HepG2 (cell line): ENCODE data around the gene ZBTB9.

Experiments
- DNMT1 ChIP-seq: sonication (generic); formaldehyde crosslinking; IDR thresholded peaks from 2 replicates; pipeline ENCODE4 v1.5.1; 2020; ENCODE audit warnings: mild to moderate bottlenecking, missing genetic modification reagents
- FOXK1 ChIP-seq: sonication (generic); formaldehyde crosslinking; IDR thresholded peaks from 2 replicates; pipeline ENCODE4 v1.4.0; 2020; ENCODE audit warnings: low read depth, missing genetic modification reagents, borderline replicate concordance
- HNF4G ChIP-seq, 2 experiments: sonication (generic) in 1 of 2; formaldehyde crosslinking in 1 of 2; IDR thresholded peaks; 2 replicates each; pipeline versions ENCODE4 v1.4.0 to v1.6.1; 2011 to 2020; ENCODE audit warnings: borderline replicate concordance in 2 of 2, low read depth in 2 of 2, mild to moderate bottlenecking in 2 of 2, low read length in 1 of 2, missing genetic modification reagents in 1 of 2, moderate library complexity in 1 of 2
- POLR2A ChIP-seq, 2 experiments: IDR thresholded peaks; 2 replicates each; pipeline ENCODE4 v1.6.1; 2011; ENCODE audit warnings: low read depth in 2 of 2, low read length in 2 of 2, mild to moderate bottlenecking in 1 of 2, moderate library complexity in 1 of 2; ENCODE audit not compliant: insufficient read depth in 1 of 2
- POLR2AphosphoS2 ChIP-seq: IDR thresholded peaks from 2 replicates; pipeline ENCODE4 v1.6.1; 2011; ENCODE audit warnings: low read depth, low read length, improper control_type of control experiment
- ZNF10 ChIP-seq: sonication (generic); formaldehyde crosslinking; IDR thresholded peaks from 2 replicates; pipeline ENCODE4 v1.4.0; 2020; ENCODE audit warnings: mild to moderate bottlenecking, low read depth, missing genetic modification reagents, borderline replicate concordance
- ZNF3 ChIP-seq: IDR thresholded peaks from 2 replicates; pipeline ENCODE4 v1.7.0; 2017; ENCODE audit warnings: inconsistent platforms
- ZNF768 ChIP-seq: sonication (generic); formaldehyde crosslinking; IDR thresholded peaks from 2 replicates; pipeline ENCODE4 v1.4.0; 2020; ENCODE audit warnings: missing genetic modification reagents
- TF ChIP-seq, protein P1 (sequence below): sonication (generic); formaldehyde crosslinking; IDR thresholded peaks from 2 replicates; pipeline ENCODE4 v1.5.0; 2020; ENCODE audit warnings: mild to moderate bottlenecking, missing genetic modification reagents, moderate library complexity
- TF ChIP-seq, protein P2 (sequence below): sonication (generic); formaldehyde crosslinking; IDR thresholded peaks from 2 replicates; pipeline ENCODE4 v1.5.0; 2020; ENCODE audit warnings: mild to moderate bottlenecking, missing genetic modification reagents
- TF ChIP-seq, protein P3 (sequence below): sonication (generic); formaldehyde crosslinking; IDR thresholded peaks from 2 replicates; pipeline ENCODE4 v1.8.0; 2022; ENCODE audit warnings: mild to moderate bottlenecking, missing genetic modification reagents, borderline replicate concordance

DNA sequence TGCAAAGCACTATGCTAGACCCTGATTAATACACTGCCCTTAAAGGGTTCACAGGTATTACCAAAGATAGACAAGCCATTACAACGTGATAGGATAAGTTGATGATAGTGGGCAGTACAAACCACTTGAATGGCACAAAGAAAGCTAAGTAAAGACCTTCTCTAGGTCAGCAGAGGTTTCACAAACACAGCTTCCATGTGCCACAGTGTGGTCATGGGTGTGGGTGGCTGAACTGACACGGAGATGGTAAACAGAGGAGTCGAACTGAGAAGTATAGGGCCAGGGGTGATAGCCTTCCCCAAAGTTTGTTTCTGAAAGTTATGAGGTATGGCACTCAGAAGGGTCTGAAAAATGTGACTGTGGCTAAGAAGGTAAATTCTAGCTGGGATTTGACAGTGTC lies 4.3 kb downstream of the ZBTB9 start:
- TF ChIP-seq HNF4G (IDR thresholded peaks at IDR 0.05; ENCODE audit: borderline replicate concordance, low read depth, low read length) (no peak), HNF4G (CRISPR knock-in tag; IDR thresholded peaks at IDR 0.05; ENCODE audit: borderline replicate concordance, low read depth) (no peak), POLR2AphosphoS2 (no peak), POLR2A (IDR thresholded peaks at IDR 0.05; ENCODE audit: insufficient read depth in 1 of 2, low read depth in 2 of 2, low read length in 2 of 2) (no peak), ZNF768 (CRISPR knock-in tag) (no peak), ZNF3 (CRISPR knock-in tag) (no peak), ZNF10 (CRISPR knock-in tag) (no peak), FOXK1 (no peak), DNMT1 (CRISPR knock-in tag) (no peak)
- TF ChIP-seq, protein P1, sequence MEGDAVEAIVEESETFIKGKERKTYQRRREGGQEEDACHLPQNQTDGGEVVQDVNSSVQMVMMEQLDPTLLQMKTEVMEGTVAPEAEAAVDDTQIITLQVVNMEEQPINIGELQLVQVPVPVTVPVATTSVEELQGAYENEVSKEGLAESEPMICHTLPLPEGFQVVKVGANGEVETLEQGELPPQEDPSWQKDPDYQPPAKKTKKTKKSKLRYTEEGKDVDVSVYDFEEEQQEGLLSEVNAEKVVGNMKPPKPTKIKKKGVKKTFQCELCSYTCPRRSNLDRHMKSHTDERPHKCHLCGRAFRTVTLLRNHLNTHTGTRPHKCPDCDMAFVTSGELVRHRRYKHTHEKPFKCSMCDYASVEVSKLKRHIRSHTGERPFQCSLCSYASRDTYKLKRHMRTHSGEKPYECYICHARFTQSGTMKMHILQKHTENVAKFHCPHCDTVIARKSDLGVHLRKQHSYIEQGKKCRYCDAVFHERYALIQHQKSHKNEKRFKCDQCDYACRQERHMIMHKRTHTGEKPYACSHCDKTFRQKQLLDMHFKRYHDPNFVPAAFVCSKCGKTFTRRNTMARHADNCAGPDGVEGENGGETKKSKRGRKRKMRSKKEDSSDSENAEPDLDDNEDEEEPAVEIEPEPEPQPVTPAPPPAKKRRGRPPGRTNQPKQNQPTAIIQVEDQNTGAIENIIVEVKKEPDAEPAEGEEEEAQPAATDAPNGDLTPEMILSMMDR (CRISPR knock-in tag): no peak
- TF ChIP-seq, protein P2, sequence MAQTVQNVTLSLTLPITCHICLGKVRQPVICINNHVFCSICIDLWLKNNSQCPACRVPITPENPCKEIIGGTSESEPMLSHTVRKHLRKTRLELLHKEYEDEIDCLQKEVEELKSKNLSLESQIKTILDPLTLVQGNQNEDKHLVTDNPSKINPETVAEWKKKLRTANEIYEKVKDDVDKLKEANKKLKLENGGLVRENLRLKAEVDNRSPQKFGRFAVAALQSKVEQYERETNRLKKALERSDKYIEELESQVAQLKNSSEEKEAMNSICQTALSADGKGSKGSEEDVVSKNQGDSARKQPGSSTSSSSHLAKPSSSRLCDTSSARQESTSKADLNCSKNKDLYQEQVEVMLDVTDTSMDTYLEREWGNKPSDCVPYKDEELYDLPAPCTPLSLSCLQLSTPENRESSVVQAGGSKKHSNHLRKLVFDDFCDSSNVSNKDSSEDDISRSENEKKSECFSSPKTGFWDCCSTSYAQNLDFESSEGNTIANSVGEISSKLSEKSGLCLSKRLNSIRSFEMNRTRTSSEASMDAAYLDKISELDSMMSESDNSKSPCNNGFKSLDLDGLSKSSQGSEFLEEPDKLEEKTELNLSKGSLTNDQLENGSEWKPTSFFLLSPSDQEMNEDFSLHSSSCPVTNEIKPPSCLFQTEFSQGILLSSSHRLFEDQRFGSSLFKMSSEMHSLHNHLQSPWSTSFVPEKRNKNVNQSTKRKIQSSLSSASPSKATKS: no peak
- TF ChIP-seq, protein P3, sequence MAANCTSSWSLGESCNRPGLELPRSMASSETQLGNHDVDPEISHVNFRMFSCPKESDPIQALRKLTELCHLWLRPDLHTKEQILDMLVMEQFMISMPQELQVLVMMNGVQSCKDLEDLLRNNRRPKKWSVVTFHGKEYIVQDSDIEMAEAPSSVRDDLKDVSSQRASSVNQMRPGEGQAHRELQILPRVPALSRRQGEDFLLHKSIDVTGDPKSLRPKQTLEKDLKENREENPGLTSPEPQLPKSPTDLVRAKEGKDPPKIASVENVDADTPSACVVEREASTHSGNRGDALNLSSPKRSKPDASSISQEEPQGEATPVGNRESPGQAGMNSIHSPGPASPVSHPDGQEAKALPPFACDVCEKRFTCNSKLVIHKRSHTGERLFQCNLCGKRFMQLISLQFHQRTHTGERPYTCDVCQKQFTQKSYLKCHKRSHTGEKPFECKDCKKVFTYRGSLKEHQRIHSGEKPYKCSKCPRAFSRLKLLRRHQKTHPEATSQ (CRISPR knock-in tag): no peak
